Esophagus squamous epithelium (tissue), 5 donors: ENCODE results near the gene KREMEN1. TPM values are rescaled to one million over a fixed set of nuclear protein-coding genes. Genes with fewer than 3 reads are reported as not detected.
A peak's percentile ranks its signal among the peaks of the same experiment; 100 is the strongest.

Experiments used
- DNase-seq: peaks from one replicate; lab custom pipeline; 2025; lab: John Stamatoyannopoulos, UW
- H3K27ac ChIP-seq, 4 donors: fragments of 200-600 bp; sonication (generic); one replicate each; pipeline ENCODE4 v1.5.1; 2016 to 2019; ENCODE audit warnings: mild to moderate bottlenecking in 1 of 4
- H3K27me3 ChIP-seq, 4 donors: fragments of 200-600 bp; sonication (generic); 1 replicate in 3 of 4; 2 replicates in 1 of 4; pipeline versions ENCODE4 v1.5.1 to v1.6.0; 2017 to 2021; ENCODE audit warnings: antibody characterized with exemption in 1 of 4
- H3K36me3 ChIP-seq, 3 donors: fragments of 200-600 bp; sonication (generic); one replicate each; pipeline ENCODE4 v1.5.1; 2016 to 2019
- H3K4me1 ChIP-seq, 3 donors: fragments of 200-600 bp; sonication (generic); one replicate each; pipeline ENCODE4 v1.5.1; 2017 to 2019
- H3K4me3 ChIP-seq, 4 donors: fragments of 200-600 bp; sonication (generic); 1 replicate in 3 of 4; 2 replicates in 1 of 4; pipeline ENCODE4 v1.5.1; 2016 to 2019; ENCODE audit warnings: mild to moderate bottlenecking in 2 of 4, moderate library complexity in 1 of 4
- H3K9me3 ChIP-seq, 3 donors: fragments of 200-600 bp; sonication (generic); one replicate each; pipeline ENCODE4 v1.5.1; 2016 to 2019
- CTCF ChIP-seq, 6 experiments: fragments of 450-650 bp in 4 of 6; fragments of 200-600 bp in 2 of 6; sonication (generic) in 2 of 6; IDR thresholded peaks; one replicate each; pipeline ENCODE4 v1.5.1; 2016 to 2019; ENCODE audit warnings: antibody characterized with exemption in 6 of 6, mild to moderate bottlenecking in 4 of 6, moderate library complexity in 4 of 6
- POLR2A ChIP-seq, 4 donors: fragments of 450-650 bp; IDR thresholded peaks; one replicate each; pipeline ENCODE4 v1.6.1; 2017; ENCODE audit warnings: antibody characterized with exemption in 4 of 4, mild to moderate bottlenecking in 4 of 4, moderate library complexity in 3 of 4
- WGBS, 2 donors: methylation state at CpG; one replicate each; pipeline ENCODE4 v1.1.5; 2018; 5-methylcytosine and 5-hydroxymethylcytosine counted together
- intact Hi-C: fragments of 100-400 bp; cut with DNase I; formaldehyde crosslinking; loops from one replicate; pipeline ENCODE4 v1.15.0; 2022
- total RNA-seq, 4 donors: library from RNA; depleted of rRNA; stranded (reverse); fragments of >200 nt; gene quantifications; one replicate each; pipeline ENCODE4 v1.1.0, GENCODE V29; 2016
- donor health status: DM: yes; HTN: yes; CAD: no.

The KREMEN1 gene
- total RNA-seq, result 10 to 100 TPM; 34.3 to 64.8 (median 47.7) TPM

GRCh38 chr22:29072979-29073617 lies at the start of gene KREMEN1:
Gene KREMEN1, plus strand, starts transcription at chr22:29073035. Its CDS starts 96 bp downstream, at chr22:29073131.
- Histone ChIP-seq H3K27me3 (peaks cover 0 to 5% (median 0%) of the 10 kb centered on the region in 4 donors), H3K9me3 (no peaks in the 10 kb centered on the region), H3K4me3 (peak within 1 kb of the TSS; percentile 61 to 92 (median 83)), H3K4me1 (peaks cover 30 to 73% (median 30%) of the 10 kb centered on the region in 3 donors), H3K27ac (peak within 1 kb of the TSS; percentile 89 to 97 (median 92)), H3K36me3 (no peaks in the 10 kb centered on the region)
- DNase-seq, result no peak
- intact Hi-C loops, result no loop called here
- 0% methylated on average over 3 of the region's 76 CpGs; no CpG with 5 or more reads in 1 of the 2 donors for WGBS, 2 donors
- TF ChIP-seq CTCF (IDR thresholded peaks at IDR 0.05), result no peak
- TF ChIP-seq POLR2A (IDR thresholded peaks at IDR 0.05), result no peak

GRCh38 chr22:29023172-29023796 lies 49.6 kb upstream of the KREMEN1 start:
- no peaks in the 10 kb centered on the region for H3K36me3 ChIP-seq
- peak overlapping the region in 1 of 4 donors; percentile 22 for H3K27ac ChIP-seq
- H3K4me3 ChIP-seq, result no peak overlapping the region
- peaks cover 0 to 16% (median 0%) of the 10 kb centered on the region in 3 donors for H3K4me1 ChIP-seq
- no peaks in the 10 kb centered on the region for H3K9me3 ChIP-seq
- no peak for DNase-seq
- 61 to 74% methylated on average over 2 to 3 of the region's 3 CpGs for WGBS, 2 donors
- no peaks in the 10 kb centered on the region for H3K27me3 ChIP-seq
- TF ChIP-seq CTCF (IDR thresholded peaks at IDR 0.05), result no peak
- no peak for TF ChIP-seq POLR2A (IDR thresholded peaks at IDR 0.05)
- intact Hi-C loops, result no loop called here

GRCh38 chr22:29026579-29026978 lies 46.3 kb upstream of the KREMEN1 start:
- no peaks in the 10 kb centered on the region for H3K27me3 ChIP-seq
- H3K9me3 ChIP-seq, result no peaks in the 10 kb centered on the region
- 93% methylated on average over 3 of the region's 3 CpGs for WGBS, 2 donors
- H3K4me1 ChIP-seq, result peaks cover 15 to 38% (median 15%) of the 10 kb centered on the region in 3 donors
- DNase-seq, result no peak
- H3K36me3 ChIP-seq, result no peaks in the 10 kb centered on the region
- TF ChIP-seq POLR2A (IDR thresholded peaks at IDR 0.05), result no peak
- intact Hi-C loops, result no loop called here
- H3K27ac ChIP-seq, result no peak overlapping the region
- no peak overlapping the region for H3K4me3 ChIP-seq

GRCh38 chr22:29028468-29028867 lies 44.4 kb upstream of the KREMEN1 start:
- H3K9me3 ChIP-seq, result no peaks in the 10 kb centered on the region
- no peak for DNase-seq
- H3K27me3 ChIP-seq, result no peaks in the 10 kb centered on the region
- H3K4me1 ChIP-seq, result peaks cover 18 to 49% (median 26%) of the 10 kb centered on the region in 3 donors
- no peak overlapping the region for H3K4me3 ChIP-seq
- no peak overlapping the region for H3K27ac ChIP-seq
- 90 to 92% methylated on average over 4 of the region's 4 CpGs for WGBS, 2 donors
- no peak for TF ChIP-seq CTCF (IDR thresholded peaks at IDR 0.05)
- no peak for TF ChIP-seq POLR2A (IDR thresholded peaks at IDR 0.05)
- no peaks in the 10 kb centered on the region for H3K36me3 ChIP-seq
- intact Hi-C loops, result no loop called here

- Histone ChIP-seq H3K27me3 (no peaks in the 10 kb centered on the region), H3K4me3 (no peak overlapping the region), H3K4me1 (peaks cover 18 to 39% (median 26%) of the 10 kb centered on the region in 3 donors), H3K9me3 (no peaks in the 10 kb centered on the region), H3K36me3 (no peaks in the 10 kb centered on the region), H3K27ac (peak overlapping the region in 1 of 4 donors; percentile 88)
- no peak for DNase-seq
- no peak for TF ChIP-seq POLR2A (IDR thresholded peaks at IDR 0.05)
- no peak for TF ChIP-seq CTCF (IDR thresholded peaks at IDR 0.05)
- 85 to 88% methylated on average over 9 of the region's 9 CpGs for WGBS, 2 donors
- intact Hi-C loops, result no loop called here
Observed at GRCh38 chr22:29029202-29030000, 43.4 kb upstream of the KREMEN1 start.
